GM21447 (cell line): ENCODE data around the gene RAB3B.
"Not testable (repeated sequence)": the region's sequence is repeated elsewhere in the genome, so short reads cannot be mapped to it uniquely, and the experiment has no call there.

ENCODE experiments used
- ATAC-seq: cut with Tn5 transposase; IDR thresholded peaks from one replicate; pipeline ENCODE4 v1.9.1; 2021; ENCODE audit not compliant: unreplicated experiment

RAB3B gene

GRCh38 chr1:51990478-51990965 lies at the start of gene RAB3B:
RAB3B (minus strand) TSS chr1:51990700; CDS start chr1:51977117, 13,583 bp downstream.
- ATAC-seq: peak; percentile 69

DNA sequence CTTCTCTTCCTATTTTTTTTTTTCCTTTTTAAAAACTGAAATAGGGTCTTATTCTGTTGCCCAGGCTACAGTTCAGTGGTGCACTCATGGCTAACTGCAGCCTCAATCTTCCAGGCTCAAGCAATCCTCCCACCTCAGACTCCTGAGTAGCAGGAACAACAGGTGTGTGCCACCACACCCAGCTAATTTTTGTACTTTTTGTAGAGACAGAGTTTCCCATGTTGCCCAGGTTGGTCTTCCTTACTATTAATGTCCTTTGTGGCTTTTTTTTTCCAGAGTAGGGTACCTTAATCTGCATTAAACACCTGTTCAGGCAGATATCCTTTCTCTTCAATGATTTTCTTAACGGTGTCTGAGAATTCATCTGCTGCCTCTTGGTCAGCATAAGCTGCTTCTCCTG lies 47.4 kb upstream of the RAB3B start:
- no peak for ATAC-seq

- no peak for ATAC-seq
These were observed 46.9 kb upstream of the RAB3B start for GRCh38 chr1:52037402-52037814.

DNA sequence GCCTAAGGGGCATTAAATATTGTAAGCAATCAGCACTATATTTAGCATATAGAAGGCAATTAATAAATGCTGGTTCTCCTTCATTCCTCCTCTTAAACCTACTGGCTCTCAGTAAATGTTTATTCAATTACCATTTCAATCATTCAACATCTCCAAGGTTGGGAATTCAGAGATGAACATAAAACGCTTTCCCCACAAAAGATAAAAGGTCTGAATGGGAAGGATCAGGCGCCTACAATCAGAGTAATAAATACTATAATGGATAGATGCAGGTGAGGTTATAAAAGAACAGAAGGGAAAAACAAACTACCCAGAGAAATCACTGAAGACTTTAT lies 43.5 kb upstream of the RAB3B start:
- ATAC-seq: no peak

GRCh38 chr1:52033190-52034049 lies 42.9 kb upstream of the RAB3B start, which contains the start of gene KTI12:
KTI12 (minus strand) TSS chr1:52033810; CDS start chr1:52033761, 49 bp downstream.
- peak; percentile 83 for ATAC-seq

GRCh38 chr1:52032785-52033131 lies 42.3 kb upstream of the RAB3B start:
- peak; percentile 47 for ATAC-seq

GRCh38 chr1:52032124-52032784 lies 41.8 kb upstream of the RAB3B start:
- peak; percentile 39 for ATAC-seq

DNA sequence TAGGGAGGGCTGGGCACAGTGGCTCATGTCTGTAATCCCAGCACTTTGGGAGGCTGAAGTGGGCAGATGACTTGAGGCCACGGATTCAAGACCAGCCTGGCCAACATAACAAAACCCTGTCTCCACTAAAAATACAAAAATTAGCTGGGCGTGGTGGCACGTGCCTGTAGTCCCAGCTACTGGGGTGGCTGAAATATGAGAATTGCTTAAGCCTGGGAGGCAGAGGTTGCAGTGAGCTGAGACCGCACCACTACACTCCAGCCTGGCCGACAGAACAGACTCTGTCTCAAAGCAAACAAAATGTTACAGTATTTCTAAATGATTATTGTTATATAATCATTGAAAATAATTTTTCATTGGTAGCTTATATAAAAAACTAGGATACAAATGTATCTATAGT lies 38.3 kb upstream of the RAB3B start:
- not testable (repeated sequence) for ATAC-seq

DNA sequence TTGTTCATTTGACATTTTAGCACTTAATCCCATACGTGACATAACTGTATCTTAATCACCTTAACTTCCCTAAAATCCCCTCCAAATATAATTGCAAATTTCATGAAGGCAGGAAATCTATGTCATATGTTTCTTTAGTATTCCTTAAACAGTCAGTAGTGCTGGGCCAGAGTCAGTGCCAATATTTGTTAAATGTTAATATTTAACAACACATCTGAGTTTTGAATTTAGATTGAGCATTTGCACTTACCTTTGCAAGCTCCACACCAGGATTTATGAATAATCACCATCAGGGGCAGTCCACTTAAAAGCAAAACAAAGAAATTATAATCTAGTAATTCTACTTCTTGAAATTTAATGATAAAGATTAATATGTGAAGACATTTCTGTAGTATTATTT lies 37.8 kb upstream of the RAB3B start:
- ATAC-seq: no peak

GRCh38 chr1:52026278-52026677 lies 35.8 kb upstream of the RAB3B start:
- no peak for ATAC-seq

- no peak for ATAC-seq
These were observed 31.6 kb upstream of the RAB3B start for GRCh38 chr1:52022133-52022532.

- no peak for ATAC-seq
These were observed 17.7 kb upstream of the RAB3B start for GRCh38 chr1:52008071-52008809.

GRCh38 chr1:52007215-52008002 lies 16.9 kb upstream of the RAB3B start:
- ATAC-seq: no peak

GRCh38 chr1:52006081-52006553 lies 15.6 kb upstream of the RAB3B start:
- ATAC-seq: not testable (repeated sequence)

DNA sequence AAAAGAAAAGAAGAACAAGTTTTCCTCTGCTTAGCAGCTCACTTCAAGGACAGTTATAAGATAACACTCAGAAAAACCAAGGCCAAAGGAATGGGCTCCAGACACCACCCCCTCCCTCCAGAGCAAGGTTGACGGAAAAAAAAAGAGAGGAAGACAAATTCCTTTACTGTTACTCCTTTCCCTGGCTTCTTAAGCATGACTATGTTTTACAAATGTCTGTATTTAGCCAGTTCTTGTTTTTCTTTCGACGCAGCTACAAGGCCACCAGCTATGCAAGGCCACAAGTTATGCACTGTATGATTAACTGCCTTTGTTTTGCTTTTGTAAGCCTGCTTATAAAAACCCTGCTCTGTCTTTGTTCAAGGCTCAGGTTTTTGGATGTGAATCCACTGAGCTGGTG lies 15.0 kb upstream of the RAB3B start:
- ATAC-seq: not testable (repeated sequence)

DNA sequence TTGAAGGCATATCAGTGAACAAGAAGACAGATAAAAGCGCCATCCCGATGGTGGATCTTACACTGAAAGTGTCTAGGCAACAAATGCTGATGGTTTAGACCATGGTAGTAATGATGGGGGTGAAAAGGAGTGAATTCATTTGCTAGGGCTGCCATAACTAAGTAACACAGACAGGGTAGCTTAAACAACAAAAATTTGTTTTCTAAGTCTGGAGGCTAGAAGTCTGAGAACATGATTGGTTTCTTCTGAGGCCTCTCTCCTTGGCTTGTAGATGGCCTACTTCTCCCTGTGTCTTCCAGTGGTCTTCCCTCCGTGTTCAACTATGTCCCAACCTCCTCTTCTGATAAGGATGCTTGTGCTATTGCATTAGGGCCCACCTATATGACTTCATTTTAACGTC lies 13.4 kb upstream of the RAB3B start:
- no peak for ATAC-seq

DNA sequence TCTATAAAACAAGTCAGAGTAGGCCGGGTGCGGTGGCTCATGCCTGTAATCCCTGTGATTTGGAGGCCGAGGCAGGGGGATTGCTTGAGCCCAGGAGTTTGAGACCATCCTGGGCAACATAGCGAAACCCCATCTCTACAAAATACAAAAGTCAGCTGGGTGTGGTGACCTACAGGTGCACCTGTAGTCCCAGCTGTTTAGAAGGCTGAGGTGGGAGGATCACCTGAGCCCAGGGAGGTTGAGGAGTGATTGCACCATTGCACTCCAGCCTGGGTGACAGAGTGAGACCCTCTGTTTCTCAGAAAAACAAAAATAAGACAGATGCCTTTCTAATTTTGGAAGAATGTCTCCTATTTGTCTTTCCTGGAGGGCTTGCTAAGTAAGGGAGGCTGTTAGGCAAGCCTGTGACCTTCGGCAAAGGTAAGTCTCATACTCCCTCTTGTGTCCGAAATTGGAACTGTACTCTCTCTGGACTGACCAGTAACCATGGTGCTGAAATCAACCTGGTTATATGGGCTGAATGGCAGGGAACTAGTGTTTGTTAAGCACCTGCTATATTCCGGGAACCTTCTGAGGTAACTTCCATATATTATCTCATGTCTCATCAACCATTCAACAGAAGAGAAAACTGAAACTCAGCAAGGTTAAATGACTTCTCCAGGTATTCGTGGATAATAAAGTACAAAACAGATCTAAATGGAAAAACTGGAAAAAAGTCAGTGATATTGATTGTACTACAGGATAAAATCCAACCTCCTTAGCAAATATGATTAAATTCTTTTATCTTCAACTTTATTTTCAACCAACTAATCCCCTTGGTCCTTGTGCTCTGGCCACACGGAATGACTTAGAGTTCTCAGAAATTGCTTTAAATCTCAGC lies 11.8 kb upstream of the RAB3B start:
- ATAC-seq: peak; percentile 77

- ATAC-seq: no peak
These were observed 8.2 kb upstream of the RAB3B start for GRCh38 chr1:51998701-51999100.

GRCh38 chr1:51997974-51998382 lies 7.5 kb upstream of the RAB3B start:
- ATAC-seq: no peak
